Measurements from ENCODE around the gene RPS6KA2. TPM values are rescaled to one million over a fixed set of nuclear protein-coding genes. Genes with fewer than 3 reads are reported as not detected.
"Not testable (repeated sequence)": the region's sequence is repeated elsewhere in the genome, so short reads cannot be mapped to it uniquely, and the experiment has no call there.

RPS6KA2 gene
- total and polyA plus RNA-seq, 4 donors = 23.8 to 34.6 (median 31.6) TPM

DNA sequence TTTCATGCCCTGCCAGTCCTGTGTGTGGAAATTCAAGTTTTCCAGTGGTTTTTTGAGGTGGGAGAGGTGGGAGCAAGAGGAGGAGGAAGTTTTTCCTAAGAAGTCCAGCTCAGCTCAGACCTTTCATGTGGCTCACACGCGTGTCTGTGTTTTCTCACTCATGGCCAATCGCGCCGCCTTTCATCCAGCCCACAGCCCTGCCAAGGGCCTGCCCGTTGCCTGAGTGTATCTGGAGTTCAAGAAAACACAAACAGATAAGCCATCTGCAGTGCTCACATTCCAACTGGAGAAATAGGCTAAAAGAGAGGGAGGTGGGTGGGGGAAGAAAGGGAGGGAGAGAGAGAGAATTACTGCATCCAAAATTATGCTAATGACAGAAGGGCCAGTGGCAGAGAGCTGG, 231.7 kb downstream of the RPS6KA2 start:
- no peak overlapping the region for H3K4me3 ChIP-seq (ENCODE audit: low read depth, low read length)
- DNase-seq (ENCODE audit: low read depth in 4 of 6, low spot score in 6 of 6) = no peak
- no peaks in the 10 kb centered on the region for H3K36me3 ChIP-seq (ENCODE audit: control insufficient read depth, insufficient read depth, low read length)
- H3K27me3 ChIP-seq (ENCODE audit: control insufficient read depth, insufficient read depth, low read length) = peaks cover 2% of the 10 kb centered on the region
- H3K4me1 ChIP-seq (ENCODE audit: control insufficient read depth, insufficient read depth, low read length) = no peaks in the 10 kb centered on the region
- H3K9me3 ChIP-seq (ENCODE audit: control insufficient read depth, insufficient read depth, low read length) = no peaks in the 10 kb centered on the region
- H3K27ac ChIP-seq (ENCODE audit: low read depth, low read length) = no peak overlapping the region
- WGBS (ENCODE audit: insufficient coverage) = no CpG with 5 or more reads among the region's 6 CpGs

DNA sequence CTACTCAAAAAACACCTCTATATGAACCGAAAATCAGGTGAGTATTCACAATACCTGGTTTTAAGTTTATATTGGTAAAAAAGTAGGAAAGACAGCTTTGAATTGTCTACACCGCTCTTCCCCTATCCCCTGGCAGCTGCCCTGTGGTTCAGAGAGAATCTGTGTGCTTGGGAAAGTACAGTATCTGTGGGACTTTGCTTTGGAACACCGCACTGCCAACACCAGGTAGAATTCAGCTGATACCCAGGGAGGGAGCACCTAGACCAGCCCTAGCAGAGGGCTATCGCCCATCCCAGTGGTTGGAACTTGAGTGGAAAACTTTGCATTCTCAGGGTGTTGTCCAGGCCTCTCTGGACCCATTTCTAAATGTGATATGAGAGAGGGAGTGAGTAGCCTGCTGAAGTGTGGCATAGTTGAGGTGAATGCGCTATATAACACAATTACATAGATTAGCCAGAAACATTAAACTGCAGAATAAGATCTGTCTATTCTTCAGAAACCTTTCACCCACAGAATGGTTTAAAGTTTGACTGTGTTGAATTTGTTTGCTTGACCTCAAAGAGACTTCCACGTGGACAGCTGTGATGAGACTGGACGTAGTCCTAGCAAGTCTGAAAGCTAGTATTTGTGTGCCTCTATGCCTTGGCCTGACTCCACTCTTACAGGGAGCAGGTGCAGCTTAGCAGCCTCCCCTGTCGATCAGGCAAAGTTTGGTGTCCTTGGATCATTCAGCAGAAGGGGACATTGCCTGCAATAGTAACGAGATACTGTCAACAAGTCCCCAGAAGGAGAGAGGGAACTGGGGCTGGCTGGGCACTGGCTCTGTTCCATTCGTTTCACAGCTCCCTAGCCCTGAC, 232.8 kb downstream of the RPS6KA2 start:
- Histone ChIP-seq H3K27me3 (ENCODE audit: control insufficient read depth, insufficient read depth, low read length) (peaks cover 2% of the 10 kb centered on the region), H3K27ac (ENCODE audit: low read depth, low read length) (no peak overlapping the region), H3K4me1 (ENCODE audit: control insufficient read depth, insufficient read depth, low read length) (peaks cover 4% of the 10 kb centered on the region), H3K9me3 (ENCODE audit: control insufficient read depth, insufficient read depth, low read length) (no peaks in the 10 kb centered on the region), H3K36me3 (ENCODE audit: control insufficient read depth, insufficient read depth, low read length) (no peaks in the 10 kb centered on the region), H3K4me3 (ENCODE audit: low read depth, low read length) (no peak overlapping the region)
- WGBS (ENCODE audit: insufficient coverage) = 75% methylated on average over 5 of the region's 10 CpGs
- no peak for DNase-seq (ENCODE audit: low read depth in 4 of 6, low spot score in 6 of 6)

GRCh38 chr6:166393535-166393823, 233.6 kb downstream of the RPS6KA2 start:
- no peak for DNase-seq (ENCODE audit: low read depth in 4 of 6, low spot score in 6 of 6)
- peaks cover 4% of the 10 kb centered on the region for H3K4me1 ChIP-seq (ENCODE audit: control insufficient read depth, insufficient read depth, low read length)
- peaks cover 2% of the 10 kb centered on the region for H3K27me3 ChIP-seq (ENCODE audit: control insufficient read depth, insufficient read depth, low read length)
- H3K9me3 ChIP-seq (ENCODE audit: control insufficient read depth, insufficient read depth, low read length) = no peaks in the 10 kb centered on the region
- no peak overlapping the region for H3K4me3 ChIP-seq (ENCODE audit: low read depth, low read length)
- H3K36me3 ChIP-seq (ENCODE audit: control insufficient read depth, insufficient read depth, low read length) = peaks cover 3% of the 10 kb centered on the region
- no peak overlapping the region for H3K27ac ChIP-seq (ENCODE audit: low read depth, low read length)
- WGBS (ENCODE audit: insufficient coverage) = 89% methylated on average over 27 of the region's 27 CpGs

GRCh38 chr6:166392755-166393534, 234.1 kb downstream of the RPS6KA2 start:
- 79% methylated on average over 23 of the region's 30 CpGs for WGBS (ENCODE audit: insufficient coverage)
- not testable (repeated sequence) for H3K27me3 ChIP-seq (ENCODE audit: control insufficient read depth, insufficient read depth, low read length); DNase-seq (ENCODE audit: low read depth in 4 of 6, low spot score in 6 of 6); H3K4me3 ChIP-seq (ENCODE audit: low read depth, low read length); H3K27ac ChIP-seq (ENCODE audit: low read depth, low read length); H3K36me3 ChIP-seq (ENCODE audit: control insufficient read depth, insufficient read depth, low read length); H3K4me1 ChIP-seq (ENCODE audit: control insufficient read depth, insufficient read depth, low read length); H3K9me3 ChIP-seq (ENCODE audit: control insufficient read depth, insufficient read depth, low read length)

- WGBS (ENCODE audit: insufficient coverage) = no CpG with 5 or more reads among the region's 3 CpGs
Observed at GRCh38 chr6:166389119-166389518, 237.9 kb downstream of the RPS6KA2 start.

GRCh38 chr6:166388290-166389004, 238.6 kb downstream of the RPS6KA2 start:
- H3K27ac ChIP-seq (ENCODE audit: low read depth, low read length) = no peak overlapping the region
- no peak overlapping the region for H3K4me3 ChIP-seq (ENCODE audit: low read depth, low read length)
- no peak for DNase-seq (ENCODE audit: low read depth in 4 of 6, low spot score in 6 of 6)
- WGBS (ENCODE audit: insufficient coverage) = 97% methylated on average over 7 of the region's 13 CpGs
- peaks cover 3% of the 10 kb centered on the region for H3K36me3 ChIP-seq (ENCODE audit: control insufficient read depth, insufficient read depth, low read length)
- no peaks in the 10 kb centered on the region for H3K9me3 ChIP-seq (ENCODE audit: control insufficient read depth, insufficient read depth, low read length)
- no peaks in the 10 kb centered on the region for H3K27me3 ChIP-seq (ENCODE audit: control insufficient read depth, insufficient read depth, low read length)
- peaks cover 12% of the 10 kb centered on the region for H3K4me1 ChIP-seq (ENCODE audit: control insufficient read depth, insufficient read depth, low read length)

More at GRCh38 chr6:166389119-166389518, 237.9 kb downstream of the RPS6KA2 start:
- Histone ChIP-seq H3K36me3 (ENCODE audit: control insufficient read depth, insufficient read depth, low read length) (peaks cover 3% of the 10 kb centered on the region), H3K4me1 (ENCODE audit: control insufficient read depth, insufficient read depth, low read length) (peaks cover 7% of the 10 kb centered on the region), H3K27ac (ENCODE audit: low read depth, low read length) (no peak overlapping the region), H3K9me3 (ENCODE audit: control insufficient read depth, insufficient read depth, low read length) (no peaks in the 10 kb centered on the region), H3K4me3 (ENCODE audit: low read depth, low read length) (no peak overlapping the region), H3K27me3 (ENCODE audit: control insufficient read depth, insufficient read depth, low read length) (peaks cover 2% of the 10 kb centered on the region)
- DNase-seq (ENCODE audit: low read depth in 4 of 6, low spot score in 6 of 6) = no peak

DNA sequence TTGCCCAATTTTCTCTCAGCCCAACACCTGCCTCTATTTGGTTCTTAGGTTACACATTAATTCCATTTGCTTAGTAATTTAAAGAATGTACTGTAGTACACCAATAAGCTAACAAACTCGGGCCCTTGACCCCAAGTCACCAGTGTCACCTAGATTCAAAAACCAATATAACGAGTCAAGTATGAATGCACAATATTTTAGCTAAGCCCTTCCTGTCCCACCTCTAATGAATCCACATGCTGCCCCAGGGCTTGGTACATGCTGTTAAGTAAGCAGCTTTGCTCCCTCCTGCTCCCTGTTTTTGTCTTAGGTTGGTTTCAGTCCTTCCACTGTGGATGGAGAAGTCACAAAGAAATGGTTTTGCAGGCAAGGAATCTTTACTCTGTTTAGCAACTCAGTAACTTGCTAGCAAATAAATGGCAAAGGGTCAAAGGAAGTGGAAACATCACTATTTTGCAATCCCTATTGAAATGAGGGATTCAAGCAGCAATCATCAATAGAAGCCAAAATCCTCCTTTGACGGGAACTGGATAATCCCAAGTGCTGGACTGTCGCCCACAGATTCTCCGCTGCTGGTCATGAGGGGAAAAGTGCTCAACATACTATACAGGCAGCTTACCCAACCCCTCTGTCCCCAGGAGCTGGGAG, 239.3 kb downstream of the RPS6KA2 start:
- no peak for DNase-seq (ENCODE audit: low read depth in 4 of 6, low spot score in 6 of 6)
- Histone ChIP-seq H3K9me3 (ENCODE audit: control insufficient read depth, insufficient read depth, low read length) (no peaks in the 10 kb centered on the region), H3K4me1 (ENCODE audit: control insufficient read depth, insufficient read depth, low read length) (peaks cover 12% of the 10 kb centered on the region), H3K4me3 (ENCODE audit: low read depth, low read length) (no peak overlapping the region), H3K36me3 (ENCODE audit: control insufficient read depth, insufficient read depth, low read length) (peaks cover 3% of the 10 kb centered on the region), H3K27ac (ENCODE audit: low read depth, low read length) (no peak overlapping the region), H3K27me3 (ENCODE audit: control insufficient read depth, insufficient read depth, low read length) (no peaks in the 10 kb centered on the region)
- no CpG with 5 or more reads among the region's 5 CpGs for WGBS (ENCODE audit: insufficient coverage)

DNA sequence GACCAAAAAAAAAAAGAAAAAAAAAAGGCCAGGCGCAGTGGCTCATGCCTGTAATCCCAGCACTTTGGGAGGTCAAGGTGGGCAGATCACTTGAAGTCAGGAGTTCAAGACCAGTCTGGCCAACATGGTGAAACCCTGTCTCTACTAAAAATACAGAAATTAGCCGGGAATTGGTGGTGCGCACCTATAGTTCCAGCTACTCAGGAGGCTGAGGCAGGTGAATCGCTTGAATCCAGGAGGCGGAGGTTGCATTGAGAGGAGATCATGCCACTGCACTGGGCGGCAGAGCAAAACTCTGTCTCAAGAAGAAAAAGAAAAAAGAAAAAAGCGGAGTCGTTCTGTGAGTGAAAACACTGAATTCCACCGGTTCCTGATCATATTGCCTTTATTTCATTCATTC, 240.0 kb downstream of the RPS6KA2 start:
- not testable (repeated sequence) for H3K36me3 ChIP-seq (ENCODE audit: control insufficient read depth, insufficient read depth, low read length); H3K4me3 ChIP-seq (ENCODE audit: low read depth, low read length); H3K27me3 ChIP-seq (ENCODE audit: control insufficient read depth, insufficient read depth, low read length); DNase-seq (ENCODE audit: low read depth in 4 of 6, low spot score in 6 of 6); H3K9me3 ChIP-seq (ENCODE audit: control insufficient read depth, insufficient read depth, low read length); H3K27ac ChIP-seq (ENCODE audit: low read depth, low read length)
- H3K4me1 ChIP-seq (ENCODE audit: control insufficient read depth, insufficient read depth, low read length) = peaks cover 14% of the 10 kb centered on the region
- 92% methylated on average over 4 of the region's 9 CpGs for WGBS (ENCODE audit: insufficient coverage)

GRCh38 chr6:166386111-166386510, 240.9 kb downstream of the RPS6KA2 start:
- Histone ChIP-seq H3K9me3 (ENCODE audit: control insufficient read depth, insufficient read depth, low read length) (no peaks in the 10 kb centered on the region), H3K27ac (ENCODE audit: low read depth, low read length) (no peak overlapping the region), H3K36me3 (ENCODE audit: control insufficient read depth, insufficient read depth, low read length) (peaks cover 3% of the 10 kb centered on the region), H3K27me3 (ENCODE audit: control insufficient read depth, insufficient read depth, low read length) (no peaks in the 10 kb centered on the region), H3K4me3 (ENCODE audit: low read depth, low read length) (no peak overlapping the region), H3K4me1 (ENCODE audit: control insufficient read depth, insufficient read depth, low read length) (peaks cover 16% of the 10 kb centered on the region)
- WGBS (ENCODE audit: insufficient coverage) = 92% methylated on average over 9 of the region's 9 CpGs
- DNase-seq (ENCODE audit: low read depth in 4 of 6, low spot score in 6 of 6) = no peak

Data from spinal cord (tissue), 10 donors.